IMR-90 (cell line): ENCODE results near the gene FANCL.
"Not testable (repeated sequence)": the region's sequence is repeated elsewhere in the genome, so short reads cannot be mapped to it uniquely, and the experiment has no call there.

Source experiments
- BHLHE40 ChIP-seq: fragments of 150-350 bp; IDR thresholded peaks from 2 replicates; pipeline ENCODE4 v1.6.1; 2016; ENCODE audit warnings: mild to moderate bottlenecking, low read depth, low read length
- CEBPB ChIP-seq: IDR thresholded peaks from 2 replicates; pipeline ENCODE4 v1.6.1; 2012; ENCODE audit warnings: low read depth, low read length, improper control_type of control experiment
- MAZ ChIP-seq: IDR thresholded peaks from 2 replicates; pipeline ENCODE4 v1.6.1; 2012; ENCODE audit warnings: low read depth, mild to moderate bottlenecking, low read length, improper control_type of control experiment, moderate library complexity, borderline replicate concordance
- MXI1 ChIP-seq: IDR thresholded peaks from 2 replicates; pipeline ENCODE4 v1.6.1; 2012; ENCODE audit warnings: low read depth, mild to moderate bottlenecking, low read length, moderate library complexity, borderline replicate concordance
- POLR2A ChIP-seq: IDR thresholded peaks from 2 replicates; pipeline ENCODE4 v1.6.1; 2012; ENCODE audit warnings: mild to moderate bottlenecking, low read depth, low read length
- RAD21 ChIP-seq: IDR thresholded peaks from 2 replicates; pipeline ENCODE4 v1.6.1; 2012; ENCODE audit warnings: low read length, improper control_type of control experiment
- RFX5 ChIP-seq: IDR thresholded peaks from 2 replicates; pipeline ENCODE4 v1.8.0; 2012; ENCODE audit warnings: low read depth, mild to moderate bottlenecking, low read length, moderate library complexity
- SMC3 ChIP-seq: fragments of 150-350 bp; IDR thresholded peaks from 2 replicates; pipeline ENCODE4 v1.6.1; 2016; ENCODE audit warnings: low read depth, mild to moderate bottlenecking, antibody characterized with exemption, low read length, moderate library complexity
- TF ChIP-seq, protein P1 (sequence below): conservative IDR thresholded peaks from 2 replicates; pipeline ENCODE4 v1.5.1; 2012; ENCODE audit warnings: mild to moderate bottlenecking, low read depth, low read length, improper control_type of control experiment
- TF ChIP-seq, protein P2 (sequence below): fragments of 150-350 bp; IDR thresholded peaks from 2 replicates; pipeline ENCODE4 v1.6.1; 2016; ENCODE audit warnings: low read depth, mild to moderate bottlenecking, low read length, moderate library complexity, borderline replicate concordance
- TF ChIP-seq, protein P3 (sequence below): fragments of 150-350 bp; IDR thresholded peaks from 2 replicates; pipeline ENCODE4 v1.6.1; 2017; ENCODE audit warnings: mild to moderate bottlenecking, antibody characterized with exemption, low read length, low read depth

DNA sequence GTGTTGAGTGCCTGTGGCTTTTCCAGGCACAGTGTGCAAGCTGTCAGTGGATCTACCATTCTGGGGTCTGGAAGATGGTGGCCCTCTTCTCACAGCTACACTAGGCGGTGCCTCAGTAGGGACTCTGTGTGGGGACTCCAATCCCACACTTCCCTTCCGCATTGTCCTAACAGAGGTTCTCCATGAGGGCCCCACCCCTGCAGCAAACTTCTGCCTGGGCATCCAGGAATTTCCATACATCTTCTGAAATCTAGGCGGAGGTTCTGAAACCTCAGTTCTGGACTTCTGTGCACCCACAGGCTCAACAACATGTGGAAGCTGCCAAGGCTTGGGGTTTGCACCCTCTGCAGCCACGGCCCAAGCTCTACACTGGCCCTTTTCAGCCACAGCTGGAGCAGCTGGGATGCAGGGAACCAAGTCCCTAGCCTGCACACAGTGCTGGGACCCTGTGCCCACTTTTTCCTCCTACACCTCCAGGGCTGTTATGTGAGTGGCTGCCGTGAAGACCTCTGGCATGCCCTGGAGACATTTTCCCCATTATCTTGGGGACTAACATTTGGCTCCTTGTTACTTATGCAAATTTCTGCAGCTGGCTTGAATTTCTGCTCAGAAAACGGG is 30.1 kb downstream of the FANCL start:
- TF ChIP-seq, protein P1, sequence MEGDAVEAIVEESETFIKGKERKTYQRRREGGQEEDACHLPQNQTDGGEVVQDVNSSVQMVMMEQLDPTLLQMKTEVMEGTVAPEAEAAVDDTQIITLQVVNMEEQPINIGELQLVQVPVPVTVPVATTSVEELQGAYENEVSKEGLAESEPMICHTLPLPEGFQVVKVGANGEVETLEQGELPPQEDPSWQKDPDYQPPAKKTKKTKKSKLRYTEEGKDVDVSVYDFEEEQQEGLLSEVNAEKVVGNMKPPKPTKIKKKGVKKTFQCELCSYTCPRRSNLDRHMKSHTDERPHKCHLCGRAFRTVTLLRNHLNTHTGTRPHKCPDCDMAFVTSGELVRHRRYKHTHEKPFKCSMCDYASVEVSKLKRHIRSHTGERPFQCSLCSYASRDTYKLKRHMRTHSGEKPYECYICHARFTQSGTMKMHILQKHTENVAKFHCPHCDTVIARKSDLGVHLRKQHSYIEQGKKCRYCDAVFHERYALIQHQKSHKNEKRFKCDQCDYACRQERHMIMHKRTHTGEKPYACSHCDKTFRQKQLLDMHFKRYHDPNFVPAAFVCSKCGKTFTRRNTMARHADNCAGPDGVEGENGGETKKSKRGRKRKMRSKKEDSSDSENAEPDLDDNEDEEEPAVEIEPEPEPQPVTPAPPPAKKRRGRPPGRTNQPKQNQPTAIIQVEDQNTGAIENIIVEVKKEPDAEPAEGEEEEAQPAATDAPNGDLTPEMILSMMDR: not testable (repeated sequence)
- not testable (repeated sequence) for TF ChIP-seq CEBPB, MXI1, SMC3, POLR2A, MAZ, RFX5, RAD21, BHLHE40
- TF ChIP-seq, protein P2, sequence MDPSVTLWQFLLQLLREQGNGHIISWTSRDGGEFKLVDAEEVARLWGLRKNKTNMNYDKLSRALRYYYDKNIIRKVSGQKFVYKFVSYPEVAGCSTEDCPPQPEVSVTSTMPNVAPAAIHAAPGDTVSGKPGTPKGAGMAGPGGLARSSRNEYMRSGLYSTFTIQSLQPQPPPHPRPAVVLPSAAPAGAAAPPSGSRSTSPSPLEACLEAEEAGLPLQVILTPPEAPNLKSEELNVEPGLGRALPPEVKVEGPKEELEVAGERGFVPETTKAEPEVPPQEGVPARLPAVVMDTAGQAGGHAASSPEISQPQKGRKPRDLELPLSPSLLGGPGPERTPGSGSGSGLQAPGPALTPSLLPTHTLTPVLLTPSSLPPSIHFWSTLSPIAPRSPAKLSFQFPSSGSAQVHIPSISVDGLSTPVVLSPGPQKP: not testable (repeated sequence)
- TF ChIP-seq, protein P3, sequence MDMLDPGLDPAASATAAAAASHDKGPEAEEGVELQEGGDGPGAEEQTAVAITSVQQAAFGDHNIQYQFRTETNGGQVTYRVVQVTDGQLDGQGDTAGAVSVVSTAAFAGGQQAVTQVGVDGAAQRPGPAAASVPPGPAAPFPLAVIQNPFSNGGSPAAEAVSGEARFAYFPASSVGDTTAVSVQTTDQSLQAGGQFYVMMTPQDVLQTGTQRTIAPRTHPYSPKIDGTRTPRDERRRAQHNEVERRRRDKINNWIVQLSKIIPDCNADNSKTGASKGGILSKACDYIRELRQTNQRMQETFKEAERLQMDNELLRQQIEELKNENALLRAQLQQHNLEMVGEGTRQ: not testable (repeated sequence)
